Limb (tissue), 2 donors: ENCODE results near the gene ANTXRL.
"Not testable (repeated sequence)": the region's sequence is repeated elsewhere in the genome, so short reads cannot be mapped to it uniquely, and the experiment has no call there.

Experiments used
- DNase-seq, 2 donors: peaks; one replicate each; pipeline ENCODE4 v3.0.0-alpha.2; 2016; ENCODE audit errors: extremely low spot score in 2 of 2

The ANTXRL gene

GRCh38 chr10:46254007-46254383 lies 32.8 kb upstream of the ANTXRL start:
- no peak for DNase-seq

- no peak for DNase-seq
Observed at GRCh38 chr10:46254467-46254866, 32.3 kb upstream of the ANTXRL start.

- not testable (repeated sequence) for DNase-seq
Observed at GRCh38 chr10:46255210-46255609, 31.6 kb upstream of the ANTXRL start.

- DNase-seq: no peak
Observed at GRCh38 chr10:46255801-46256747, 30.7 kb upstream of the ANTXRL start.

- no peak for DNase-seq
Observed at GRCh38 chr10:46257099-46257498, 29.7 kb upstream of the ANTXRL start.

- peak in 1 of 2 donors; percentile 15 for DNase-seq
Observed at GRCh38 chr10:46262906-46263560, 23.8 kb upstream of the ANTXRL start.

- no peak for DNase-seq
Observed at GRCh38 chr10:46263831-46264268, 22.9 kb upstream of the ANTXRL start.

- DNase-seq: no peak
Observed at GRCh38 chr10:46264336-46264735, 22.5 kb upstream of the ANTXRL start.

GRCh38 chr10:46264737-46265368 lies 21.9 kb upstream of the ANTXRL start:
- peak in 1 of 2 donors; percentile 17 for DNase-seq

- not testable (repeated sequence) for DNase-seq
Observed at GRCh38 chr10:46265566-46266305, 21.1 kb upstream of the ANTXRL start.

- DNase-seq: peak in 1 of 2 donors; percentile 34
Observed at GRCh38 chr10:46266306-46266985, 20.4 kb upstream of the ANTXRL start.

- DNase-seq: peak in 1 of 2 donors; percentile 18
Observed at GRCh38 chr10:46267132-46267985, 19.4 kb upstream of the ANTXRL start.

- peak in 1 of 2 donors; percentile 26 for DNase-seq
Observed at GRCh38 chr10:46268076-46268881, 18.5 kb upstream of the ANTXRL start.

GRCh38 chr10:46269554-46270053 lies 17.2 kb upstream of the ANTXRL start:
- DNase-seq: not testable (repeated sequence)

GRCh38 chr10:46270086-46270811 lies 16.5 kb upstream of the ANTXRL start:
- DNase-seq: peak in 1 of 2 donors; percentile 14

- DNase-seq: not testable (repeated sequence)
Observed at GRCh38 chr10:46270963-46271530, 15.8 kb upstream of the ANTXRL start.

GRCh38 chr10:46271795-46272499 lies 14.8 kb upstream of the ANTXRL start:
- peak in 1 of 2 donors; percentile 18 for DNase-seq
